Heart left ventricle (tissue), 16 donors: ENCODE results near the gene MACROD1. TPM values are rescaled to one million over a fixed set of nuclear protein-coding genes. Genes with fewer than 3 reads are reported as not detected.

Source experiments
- ATAC-seq, 4 donors: fragments of 200-7000 bp; cut with Tn5 transposase; one replicate each; pipeline ENCODE4 v1.9.1; 2020 to 2022; ENCODE audit warnings: moderate library complexity in 4 of 4, mild to moderate bottlenecking in 3 of 4, moderate number of reproducible peaks in 1 of 4
- DNase-seq, 5 donors: peaks; one replicate each; pipeline ENCODE4 v3.0.0-alpha.2; 2020
- H3K27ac ChIP-seq, 12 donors: fragments of 200-600 bp; sonication (generic) in 4 of 12; one replicate each; pipeline versions ENCODE4 v1.5.0 to v1.8.0; 2016 to 2022; ENCODE audit warnings: mild to moderate bottlenecking in 2 of 12
- H3K27me3 ChIP-seq, 9 donors: fragments of 200-600 bp; sonication (generic) in 2 of 9; one replicate each; pipeline versions ENCODE4 v1.5.1 to v1.8.0; 2016 to 2022; ENCODE audit warnings: mild to moderate bottlenecking in 3 of 9
- H3K36me3 ChIP-seq, 9 donors: fragments of 200-600 bp; sonication (generic) in 2 of 9; one replicate each; pipeline versions ENCODE4 v1.5.0 to v1.8.0; 2018 to 2022; ENCODE audit warnings: mild to moderate bottlenecking in 2 of 9
- H3K4me1 ChIP-seq, 12 donors: fragments of 200-600 bp; sonication (generic) in 4 of 12; one replicate each; pipeline versions ENCODE4 v1.5.0 to v1.8.0; 2016 to 2022; ENCODE audit warnings: mild to moderate bottlenecking in 3 of 12
- H3K4me3 ChIP-seq, 12 donors: fragments of 200-600 bp; sonication (generic) in 4 of 12; one replicate each; pipeline versions ENCODE4 v1.5.0 to v1.8.0; 2017 to 2022; ENCODE audit warnings: mild to moderate bottlenecking in 9 of 12, moderate library complexity in 4 of 12
- H3K9me3 ChIP-seq, 12 donors: fragments of 200-600 bp; sonication (generic) in 4 of 12; one replicate each; pipeline versions ENCODE4 v1.5.0 to v1.8.0; 2016 to 2022; ENCODE audit warnings: mild to moderate bottlenecking in 1 of 12
- CTCF ChIP-seq, 12 donors: fragments of 200-600 bp; sonication (generic) in 4 of 12; IDR thresholded peaks; one replicate each; pipeline versions ENCODE4 v1.5.0 to v1.8.0; 2018 to 2022; ENCODE audit warnings: antibody characterized with exemption in 12 of 12, mild to moderate bottlenecking in 5 of 12
- POLR2A ChIP-seq, 2 donors: fragments of 450-650 bp; IDR thresholded peaks; one replicate each; pipeline ENCODE4 v1.6.1; 2017; ENCODE audit warnings: antibody characterized with exemption in 2 of 2, mild to moderate bottlenecking in 2 of 2, moderate library complexity in 2 of 2
- WGBS, 4 donors: extraction: QIAGEN DNeasy Blood & Tissue Kit in 2 of 4; methylation state at CpG; one replicate each; pipeline versions ENCODE4 v1.1.5 to v1.1.7; 2013 to 2018; 5-methylcytosine and 5-hydroxymethylcytosine counted together
- intact Hi-C, 10 donors: fragments of 100-400 bp; cut with DNase I; formaldehyde crosslinking; loops; one replicate each; pipeline versions ENCODE4 v1.11.1 to v1.14.2; 2022
- polyA plus RNA-seq, 2 donors: library from polyadenylated mRNA; stranded (reverse); fragments of 200-250 nt; gene quantifications; one replicate each; pipeline ENCODE4 v1.2.3, GENCODE V29; 2013
- total RNA-seq, 9 donors: library from RNA; depleted of rRNA in 2 of 9; stranded (reverse); fragments of >200 nt in 2 of 9; fragmentation: NEBNext Ultra II Directional in 3 of 9; extraction: Animal tissue kit (Norgen Biotek cat#: 25700) in 3 of 9; gene quantifications; one replicate each; pipeline versions ENCODE4 v1.1.0 to v1.2.4, GENCODE V29; 2016 to 2023
- donor health status: ischemic (EF 13 %, LVEDD 7.1; RV severe dilation, severe dysfunction).
- donor health status: healthy with polysubstance abuse.
- donor health status: DM: no; HTN: yes; CAD: no.
- donor health status: DM: no; HTN: no; CAD: no.
- donor health status: ischemic (EF 25% LVEDD 6.9; RV normal size, moderate dysfunction).
- donor health status: ischemic (EF 25% LVEDD 5.7; RV mildly dilated, moderate dysfunction).
- donor health status: healthy.
- donor health status: DM: yes; HTN: yes; CAD: no.
- donor health status: ischemic (EF 35%, LVEDD 5.7; RV mildly dilated, moderate dysfunction).
- donor health status: nonischemic (EF 11% LVEDD 7.7; RV severe dilation, severe dysfunction).
- donor health status: DM: yes; HTN: yes; CAD: no.
- donor health status: PGD.
- donor health status: ischemic (EF 29% LVEDD 5.4; RV normal size, mild dysfunction).
- donor health status: nonischemic (EF 23%, LVEDD 6.1; RV moderate dilation, normal function).

Gene MACROD1
- total and polyA plus RNA-seq, 11 donors = 48.9 to 287 (median 116) TPM

DNA sequence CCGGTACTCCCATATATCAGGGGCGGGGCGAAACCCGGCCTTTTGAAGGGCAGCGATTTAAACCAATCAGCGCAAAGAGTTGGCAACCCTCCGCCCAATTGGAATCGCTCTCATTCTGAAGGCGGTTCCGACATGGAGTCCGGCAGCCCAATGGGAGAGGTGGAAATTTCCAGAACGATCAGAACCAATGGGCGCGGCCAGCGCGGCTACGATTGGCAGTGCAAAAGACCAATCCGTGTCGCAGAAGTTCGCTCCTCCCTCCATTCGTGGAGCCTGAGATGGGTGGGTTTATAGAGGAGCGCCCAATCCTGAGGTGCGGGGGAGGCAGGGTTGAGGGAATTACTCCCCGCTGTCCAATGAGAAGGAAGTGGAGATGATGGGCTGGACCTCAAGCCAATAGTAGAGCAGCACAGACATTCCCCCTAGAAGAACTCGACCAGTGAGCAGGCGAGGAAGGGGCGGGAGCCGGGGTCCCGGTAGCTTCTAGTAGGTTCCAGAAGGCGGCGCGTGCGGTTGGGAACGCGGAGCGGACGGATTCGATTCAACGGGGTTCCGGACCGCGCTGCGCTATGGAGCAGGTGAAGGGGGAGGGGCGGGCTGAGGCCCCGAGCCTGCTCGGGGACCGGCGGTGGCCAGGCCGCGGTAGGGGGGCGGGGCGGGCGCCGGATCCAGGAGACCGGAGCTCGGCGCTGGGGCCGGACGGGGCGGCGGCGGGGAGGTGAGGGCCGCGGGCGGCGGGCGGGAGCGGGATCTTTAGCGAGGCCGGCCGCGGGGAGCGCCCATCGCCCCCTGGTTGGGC lies 20.0 kb upstream of the MACROD1 start, which contains the start of gene STIP1:
TSS of gene STIP1 (plus strand) at position 479 of the 799 bp plus-strand sequence. CDS start at position 570, 91 bp downstream.
- peak within 1 kb of the TSS in 11 of 12 donors; percentile 41 to 83 (median 76) for H3K4me3 ChIP-seq
- DNase-seq = peak; percentile 98 to 100 (median 99)
- TF ChIP-seq CTCF (IDR thresholded peaks at IDR 0.05) (peak in 8 of 12 donors; percentile 20 to 70 (median 40)), POLR2A (IDR thresholded peaks at IDR 0.05) (no peak)
- H3K36me3 ChIP-seq = peaks cover 0 to 29% (median 6%) of the 10 kb centered on the region in 9 donors
- no peaks in the 10 kb centered on the region for H3K9me3 ChIP-seq
- 0 to 1% (median 1%) methylated on average over 31 to 74 of the region's 74 CpGs for WGBS, 4 donors
- peaks cover 0 to 49% (median 36%) of the 10 kb centered on the region in 12 donors for H3K4me1 ChIP-seq
- intact Hi-C loops = loop anchor here in 3 of 10 donors (1.0 to 5.0 kb wide), 4 partner anchors 40 to 116 kb away; partner anchors contain the start of genes NUDT22 (in 3 of the 3), TRPT1 (in 3 of the 3) and CATSPERZ (in 1 of the 3)
- peak; percentile 87 to 95 (median 92) for ATAC-seq
- peak within 1 kb of the TSS; percentile 91 to 99 (median 97) for H3K27ac ChIP-seq
- H3K27me3 ChIP-seq = no peaks in the 10 kb centered on the region

GRCh38 chr11:64185175-64185692 lies 19.3 kb upstream of the MACROD1 start:
- TF ChIP-seq POLR2A (IDR thresholded peaks at IDR 0.05) (peak; percentile 92 to 99), CTCF (IDR thresholded peaks at IDR 0.05) (peak in 11 of 12 donors; percentile 14 to 76 (median 42))
- Histone ChIP-seq H3K27me3 (no peaks in the 10 kb centered on the region), H3K36me3 (peaks cover 0 to 22% (median 0%) of the 10 kb centered on the region in 9 donors), H3K9me3 (no peaks in the 10 kb centered on the region), H3K4me1 (peaks cover 3 to 55% (median 43%) of the 10 kb centered on the region in 12 donors), H3K4me3 (peak overlapping the region in 11 of 12 donors; percentile 41 to 83 (median 75)), H3K27ac (peak overlapping the region; percentile 91 to 99 (median 97))
- ATAC-seq (peak; percentile 4 to 65 (median 56)), DNase-seq (peak; percentile 89 to 93 (median 92))
- WGBS, 4 donors = 0 to 1% (median 0%) methylated on average over 31 to 52 of the region's 52 CpGs
- intact Hi-C loops = loop anchor here in 1 of 10 donors (5.0 kb wide), 2 partner anchors 42 to 117 kb away; partner anchors contain the start of genes CATSPERZ, NUDT22 and TRPT1

DNA sequence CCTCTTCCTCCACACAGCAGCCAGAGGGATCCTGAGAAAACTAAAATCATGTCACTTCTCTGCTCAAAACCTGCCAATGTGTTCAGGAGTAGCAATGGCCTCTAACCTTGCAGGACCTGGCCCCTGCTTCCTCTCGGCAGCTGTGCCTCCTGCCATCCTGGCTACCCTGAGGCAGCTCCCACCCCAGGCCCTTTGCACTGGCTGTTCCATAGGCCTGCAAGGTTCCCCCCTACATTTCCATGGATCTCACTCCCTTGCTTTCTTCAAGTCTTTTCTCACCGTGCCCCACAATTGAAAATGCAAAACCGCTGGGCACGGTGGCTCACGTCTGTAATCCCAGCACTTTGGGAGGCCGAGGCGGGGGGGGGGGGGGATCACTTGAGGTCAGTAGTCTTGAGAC lies 18.0 kb upstream of the MACROD1 start:
- Histone ChIP-seq H3K4me3 (no peak overlapping the region), H3K9me3 (no peaks in the 10 kb centered on the region), H3K27ac (peak overlapping the region in 4 of 12 donors; percentile 22 to 98 (median 97)), H3K36me3 (peaks cover 0 to 11% (median 0%) of the 10 kb centered on the region in 9 donors), H3K4me1 (peaks cover 5 to 52% (median 44%) of the 10 kb centered on the region in 12 donors), H3K27me3 (no peaks in the 10 kb centered on the region)
- DNase-seq (no peak), ATAC-seq (no peak)
- 88 to 93% (median 90%) methylated on average over 7 of the region's 7 CpGs for WGBS, 4 donors
- intact Hi-C loops = no loop called here
- TF ChIP-seq CTCF (IDR thresholded peaks at IDR 0.05) (no peak), POLR2A (IDR thresholded peaks at IDR 0.05) (no peak)
